ENCODE data around the gene WDR27. TPM values are rescaled to one million over a fixed set of nuclear protein-coding genes. Genes with fewer than 3 reads are reported as not detected.

WDR27 gene
- total RNA-seq, 2 experiments from 2014 or later = 22.9 to 25.3 TPM

Other genes starting within 250 kb of the WDR27 start
- 10 to 100 TPM; 17.4 to 18.3 TPM for gene C6orf120, start 97 bp upstream of the WDR27 start, total RNA-seq
- gene PHF10, start 22.5 kb upstream of the WDR27 start, total RNA-seq = 10 to 100 TPM; 49.0 to 50.5 TPM
- gene DYNLT2, start 49.5 kb upstream of the WDR27 start, total RNA-seq = 1 to 10 TPM; 2.1 to 2.6 TPM
- gene ERMARD, start 49.6 kb upstream of the WDR27 start, total RNA-seq = 10 to 100 TPM; 28.7 to 33.0 TPM